IMR-90 (cell line): ENCODE measurements around the gene CBX8. TPM values are rescaled to one million over a fixed set of nuclear protein-coding genes. Genes with fewer than 3 reads are reported as not detected.

Experiments used
- ATAC-seq: fragments of 200-7000 bp; cut with Tn5 transposase; 2 replicates; pipeline ENCODE4 v1.9.1; 2020; ENCODE audit warnings: low read depth, mild to moderate bottlenecking, moderate library complexity
- BruUV-seq: library from RNA; stranded (reverse); fragments of 400-500 nt; replicated peaks from 2 replicates; lab custom pipeline; 2021; lab: Mats Ljungman, UMichigan
- CTCF ChIA-PET: fragments of 300-600 bp; formaldehyde crosslinking; extraction: SDS; loops from one replicate; lab custom pipeline; 2021; ENCODE audit warnings: antibody characterized with exemption; lab: Yijun Ruan, JAX
- POLR2A ChIA-PET: fragments of 300-600 bp; sonication (Branson Sonifier 250); formaldehyde crosslinking; loops from one replicate; lab custom pipeline; 2022; ENCODE audit warnings: antibody characterized with exemption; ENCODE audit not compliant: unreplicated experiment; lab: Charles Lee
- DNase-seq: peaks from one replicate; pipeline ENCODE4 v3.0.0; 2013
- H2AFZ ChIP-seq: replicated peaks from 2 replicates; pipeline ENCODE3; 2013; ENCODE audit warnings: low read length, mild to moderate bottlenecking; ENCODE audit not compliant: poor library complexity
- H2AK5ac ChIP-seq: 2 replicates; pipeline ENCODE4 v1.6.1; 2013; ENCODE audit warnings: low read depth, low read length, inconsistent platforms
- H2AK9ac ChIP-seq: replicated peaks from 2 replicates; pipeline ENCODE3; 2013; ENCODE audit warnings: mild to moderate bottlenecking, low read depth, low read length, moderate library complexity; ENCODE audit not compliant: poor library complexity
- H2BK120ac ChIP-seq: 2 replicates; pipeline ENCODE4 v1.6.1; 2013; ENCODE audit warnings: low read depth, low read length, inconsistent platforms
- H2BK15ac ChIP-seq: 3 replicates; pipeline ENCODE4 v1.6.1; 2013; ENCODE audit warnings: low read depth, low read length, inconsistent platforms
- H2BK20ac ChIP-seq: 2 replicates; pipeline ENCODE4 v1.6.1; 2013; ENCODE audit warnings: low read depth, mild to moderate bottlenecking, inconsistent platforms, low read length, moderate library complexity
- H2BK5ac ChIP-seq: 2 replicates; pipeline ENCODE4 v1.6.1; 2013; ENCODE audit warnings: mild to moderate bottlenecking, low read depth, low read length, inconsistent platforms; ENCODE audit not compliant: poor library complexity, severe bottlenecking
- H3K14ac ChIP-seq: replicated peaks from 2 replicates; pipeline ENCODE4 v1.6.1; 2013; ENCODE audit warnings: low read depth, low read length, inconsistent platforms
- H3K18ac ChIP-seq: 2 replicates; pipeline ENCODE4 v1.6.1; 2013; ENCODE audit warnings: low read depth, low read length, control low read depth
- H3K23ac ChIP-seq: 2 replicates; pipeline ENCODE4 v1.6.1; 2013; ENCODE audit warnings: low read depth, low read length, inconsistent platforms
- H3K27ac ChIP-seq: 2 replicates; pipeline ENCODE4 v1.5.1; 2013; ENCODE audit warnings: mild to moderate bottlenecking, control low read depth, low read length; ENCODE audit not compliant: insufficient read depth
- H3K27me3 ChIP-seq: 2 replicates; pipeline ENCODE4 v1.6.1; 2013; ENCODE audit warnings: low read length; ENCODE audit not compliant: control insufficient read depth, insufficient read depth
- H3K36me3 ChIP-seq: 2 replicates; pipeline ENCODE4 v1.6.1; 2013; ENCODE audit warnings: low read length, mixed read lengths; ENCODE audit not compliant: control insufficient read depth, insufficient read depth
- H3K4ac ChIP-seq: 2 replicates; pipeline ENCODE4 v1.6.1; 2013; ENCODE audit warnings: low read depth, low read length, inconsistent platforms
- H3K4me1 ChIP-seq: 2 replicates; pipeline ENCODE4 v1.6.1; 2013; ENCODE audit warnings: low read length, mixed read lengths; ENCODE audit not compliant: control insufficient read depth, insufficient read depth
- H3K4me2 ChIP-seq: 2 replicates; pipeline ENCODE4 v1.6.1; 2013; ENCODE audit warnings: low read depth, mild to moderate bottlenecking, control low read depth, low read length, moderate library complexity
- H3K4me3 ChIP-seq: 2 replicates; pipeline ENCODE4 v1.5.1; 2013; ENCODE audit warnings: low read depth, mild to moderate bottlenecking, control low read depth, low read length, moderate library complexity; ENCODE audit not compliant: insufficient read depth
- H3K56ac ChIP-seq: 2 replicates; pipeline ENCODE4 v1.6.1; 2013; ENCODE audit warnings: low read length, inconsistent platforms; ENCODE audit not compliant: insufficient read depth; ENCODE audit errors: extremely low read depth
- H3K79me1 ChIP-seq, 2 experiments: 2 replicates each; pipeline ENCODE4 v1.6.1; 2013; ENCODE audit warnings: low read length in 2 of 2, inconsistent platforms in 1 of 2, low read depth in 1 of 2
- H3K9ac ChIP-seq: 2 replicates; pipeline ENCODE4 v1.6.1; 2013; ENCODE audit warnings: low read depth, low read length, control low read depth
- H3K9me1 ChIP-seq: 2 replicates; pipeline ENCODE4 v1.6.1; 2013; ENCODE audit warnings: low read length, inconsistent platforms; ENCODE audit not compliant: insufficient read depth
- H3K9me3 ChIP-seq: 2 replicates; pipeline ENCODE4 v1.6.1; 2013; ENCODE audit warnings: low read length; ENCODE audit not compliant: control insufficient read depth, insufficient read depth
- H4K20me1 ChIP-seq: 2 replicates; pipeline ENCODE4 v1.6.1; 2013; ENCODE audit warnings: low read length, inconsistent platforms; ENCODE audit not compliant: insufficient read depth
- H4K5ac ChIP-seq: 2 replicates; pipeline ENCODE4 v1.6.1; 2013; ENCODE audit warnings: mild to moderate bottlenecking, low read depth, low read length, control low read depth
- H4K8ac ChIP-seq, 2 experiments: 2 replicates each; pipeline ENCODE4 v1.6.1; 2013; ENCODE audit warnings: low read depth in 2 of 2, low read length in 2 of 2, control low read depth in 1 of 2, inconsistent platforms in 1 of 2
- H4K91ac ChIP-seq: 2 replicates; pipeline ENCODE4 v1.6.1; 2013; ENCODE audit warnings: low read depth, low read length, inconsistent platforms; ENCODE audit not compliant: insufficient read depth
- BHLHE40 ChIP-seq: fragments of 150-350 bp; IDR thresholded peaks from 2 replicates; pipeline ENCODE4 v1.6.1; 2016; ENCODE audit warnings: mild to moderate bottlenecking, low read depth, low read length
- CEBPB ChIP-seq: IDR thresholded peaks from 2 replicates; pipeline ENCODE4 v1.6.1; 2012; ENCODE audit warnings: low read depth, low read length, improper control_type of control experiment
- FOS ChIP-seq: fragments of 150-350 bp; IDR thresholded peaks from 2 replicates; pipeline ENCODE4 v1.6.1; 2016; ENCODE audit warnings: low read depth, low read length
- MAFK ChIP-seq: IDR thresholded peaks from 2 replicates; pipeline ENCODE4 v1.6.1; 2012; ENCODE audit warnings: low read depth, low read length, improper control_type of control experiment
- MAZ ChIP-seq: IDR thresholded peaks from 2 replicates; pipeline ENCODE4 v1.6.1; 2012; ENCODE audit warnings: low read depth, mild to moderate bottlenecking, low read length, improper control_type of control experiment, moderate library complexity, borderline replicate concordance
- NFE2L2 ChIP-seq: fragments of 150-350 bp; IDR thresholded peaks from 2 replicates; pipeline ENCODE4 v1.6.1; 2016; ENCODE audit warnings: low read depth, mild to moderate bottlenecking, low read length
- RAD21 ChIP-seq: IDR thresholded peaks from 2 replicates; pipeline ENCODE4 v1.6.1; 2012; ENCODE audit warnings: low read length, improper control_type of control experiment
- RCOR1 ChIP-seq: IDR thresholded peaks from 2 replicates; pipeline ENCODE4 v1.6.1; 2012; ENCODE audit warnings: mild to moderate bottlenecking, low read length, improper control_type of control experiment; ENCODE audit not compliant: insufficient replicate concordance
- SMC3 ChIP-seq: fragments of 150-350 bp; IDR thresholded peaks from 2 replicates; pipeline ENCODE4 v1.6.1; 2016; ENCODE audit warnings: low read depth, mild to moderate bottlenecking, antibody characterized with exemption, low read length, moderate library complexity
- WGBS, 2 experiments: methylation state at CpG; one replicate each; pipeline versions ENCODE4 v1.1.5 to v1.1.7; 2013; ENCODE audit warnings: missing lambda C conversion rate in 2 of 2; ENCODE audit not compliant: insufficient read length in 1 of 2; ENCODE audit errors: extremely low coverage in 2 of 2; 5-methylcytosine and 5-hydroxymethylcytosine counted together
- dilution Hi-C: fragments of 300-500 bp; cut with HindIII; formaldehyde crosslinking; loops from one replicate; pipeline ENCODE4 v1.14.3; 2018; ENCODE audit warnings: low sequenced_read_pairs; ENCODE audit not compliant: unreplicated experiment
- in situ Hi-C: fragments of 300-500 bp; cut with MboI; formaldehyde crosslinking; loops from 3 replicates; pipeline ENCODE4 v1.14.3; 2019; ENCODE audit warnings: low sequenced_read_pairs, inconsistent platforms, mixed read lengths
- intact Hi-C: fragments of 100-400 bp; cut with micrococcal nuclease; formaldehyde crosslinking; loops from 2 replicates; pipeline ENCODE4 v1.10.0; 2022
- polyA plus RNA-seq, 3 experiments: library from polyadenylated mRNA; depleted of rRNA; stranded (reverse); fragments of >200 nt; gene quantifications; 2 replicates each; pipeline ENCODE4 v1.2.3, GENCODE V29; 2012; ENCODE audit warnings: low replicate concordance in 1 of 3
- total RNA-seq: library from RNA; depleted of rRNA; stranded (reverse); fragments of >200 nt; gene quantifications from 2 replicates; pipeline ENCODE4 v1.2.3, GENCODE V29; 2012

The CBX8 gene
- total and polyA plus RNA-seq, 2 of the 4 experiments (the other 2 are of a cell fraction), result 3.2 to 5.4 TPM

DNA sequence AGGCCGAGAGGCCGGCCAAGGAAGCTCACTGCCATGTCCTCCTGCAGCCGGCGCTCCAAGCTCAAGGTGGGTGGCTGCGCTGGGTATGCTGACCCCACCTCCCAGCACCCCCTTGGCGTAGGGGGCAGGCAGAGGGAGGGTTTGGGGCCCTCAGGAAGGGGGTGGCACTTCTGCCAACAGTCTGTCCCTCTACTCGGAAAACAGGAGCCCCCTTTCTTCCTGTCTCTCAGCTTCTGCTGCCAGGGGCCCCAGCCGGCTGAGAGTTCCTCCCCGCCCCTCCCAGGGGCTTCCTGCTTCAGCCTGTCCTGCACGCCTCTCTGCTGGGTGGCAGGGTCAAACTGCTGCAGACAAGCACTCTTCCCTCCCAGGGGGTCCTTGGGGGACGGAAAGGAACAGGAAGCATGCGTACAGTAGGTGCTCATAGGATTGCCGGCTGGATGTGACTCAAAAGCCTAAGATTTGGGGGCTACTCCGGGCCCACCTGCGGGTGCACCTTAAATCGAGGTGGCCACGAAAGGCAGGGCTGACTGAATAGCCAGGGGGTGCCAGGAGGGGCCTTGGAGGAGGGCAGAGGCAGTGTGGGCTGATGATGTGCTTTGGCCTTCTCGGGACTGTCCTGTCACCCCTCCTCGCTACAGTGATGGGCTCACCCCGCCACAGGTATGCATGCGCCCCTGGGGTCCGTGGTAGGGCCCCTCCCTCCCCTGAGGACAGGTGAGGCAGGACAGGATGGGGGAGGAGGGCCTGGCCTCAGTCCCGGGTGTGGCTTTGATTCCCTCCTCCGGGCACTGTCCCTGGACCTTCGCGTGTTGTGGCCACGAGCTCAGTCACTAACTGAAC is 14.9 kb downstream of the CBX8 start:
- Histone ChIP-seq H3K9me1 (no peaks in the 10 kb centered on the region), H4K20me1 (peaks cover 8% of the 10 kb centered on the region; the same call in 1 of the 2 replicates), H3K14ac (no peak overlapping the region), H3K4me3 (no peak overlapping the region), H3K79me1 (no peaks in the 10 kb centered on the region; a peak in 1 of 4 replicates), H3K4me2 (no peak overlapping the region), H2BK15ac (no peak overlapping the region), H2AK5ac (no peak overlapping the region), H4K8ac (no peak overlapping the region), H3K36me3 (peaks cover 4% of the 10 kb centered on the region), H3K9ac (no peak overlapping the region), H3K23ac (no peak overlapping the region), H2BK20ac (no peak overlapping the region), H3K9me3 (no peaks in the 10 kb centered on the region), H3K56ac (no peak overlapping the region), H4K91ac (no peak overlapping the region), H2BK120ac (no peak overlapping the region), H3K4me1 (peaks cover 3% of the 10 kb centered on the region; the same call in 1 of the 2 replicates), H3K18ac (no peak overlapping the region), H2AK9ac (peak overlapping the region; percentile 37), H2BK5ac (no peak overlapping the region), H2AFZ (no peak overlapping the region), H3K27me3 (peaks cover 6% of the 10 kb centered on the region), H3K27ac (no peak overlapping the region), H4K5ac (no peak overlapping the region), H3K4ac (no peak overlapping the region)
- intact Hi-C loops, result no loop called here
- ChIA-PET POLR2A (no interaction called here), CTCF (no interaction called here)
- dilution Hi-C loops, result no loop called here
- in situ Hi-C loops, result loop anchor here (10.0 kb wide), 1 partner anchor 133 kb away; no protein-coding TSS in a partner anchor
- WGBS, 2 experiments, result 96% methylated on average over 9 of the region's 27 CpGs; no CpG with 5 or more reads in 1 of the 2 experiments
- no peak for ATAC-seq
- TF ChIP-seq FOS (no peak), RAD21 (no peak), NFE2L2 (no peak), CEBPB (no peak), MAFK (no peak), BHLHE40 (no peak), RCOR1 (no peak), MAZ (no peak), SMC3 (no peak)
- DNase-seq, result no peak
- BruUV-seq, result no TSS peak
